HepG2 (cell line): ENCODE measurements around the gene MGLL. TPM values are rescaled to one million over a fixed set of nuclear protein-coding genes. Genes with fewer than 3 reads are reported as not detected.

Experiments
- ATAC-seq: fragments of 200-7000 bp; cut with Tn5 transposase; 3 replicates; pipeline ENCODE4 v1.9.1; 2020; ENCODE audit warnings: mild to moderate bottlenecking, moderate library complexity
- BruUV-seq: library from RNA; stranded (reverse); fragments of 400-500 nt; replicated peaks from 2 replicates; lab custom pipeline; 2021; lab: Mats Ljungman, UMichigan
- CTCF ChIA-PET: fragments of 300-600 bp; formaldehyde crosslinking; extraction: SDS; loops from one replicate; lab custom pipeline; 2021; ENCODE audit warnings: low total read pairs, inconsistent platforms, low intra/inter-chr PET ratio; lab: Yijun Ruan, JAX
- POLR2A ChIA-PET: fragments of 350-600 bp; sonication (Branson Sonifier 250); formaldehyde crosslinking; loops from one replicate; lab custom pipeline; 2020; ENCODE audit warnings: antibody characterized with exemption, inconsistent platforms; lab: Yijun Ruan, JAX
- DNase-seq: peaks from one replicate; pipeline ENCODE4 v3.0.0-alpha.2; 2015; ENCODE audit warnings: low spot score
- FAIRE-seq: peaks from 3 replicates; lab custom pipeline; 2011; peaks lifted over from hg19 to GRCh38; lab: Jason Lieb, UNC
- H2AFZ ChIP-seq: one replicate; pipeline ENCODE4 v1.6.1; 2011; ENCODE audit warnings: low read length, inconsistent platforms
- H3K27ac ChIP-seq: fragments of 300-600 bp; 3 replicates; pipeline ENCODE4 v1.8.0; 2011; ENCODE audit warnings: mixed run types, mild to moderate bottlenecking, mixed read lengths, low read length, inconsistent platforms; ENCODE audit not compliant: insufficient read depth; ENCODE audit errors: extremely low read length
- H3K27me3 ChIP-seq, 2 experiments: fragments of 200-600 bp in 1 of 2; 2 replicates in 1 of 2; 3 replicates in 1 of 2; pipeline versions ENCODE4 v1.6.0 to v1.8.0; 2011; ENCODE audit warnings: low read length in 2 of 2, mild to moderate bottlenecking in 2 of 2, moderate library complexity in 2 of 2, inconsistent platforms in 1 of 2; ENCODE audit not compliant: insufficient read depth in 2 of 2, control insufficient read depth in 1 of 2
- H3K36me3 ChIP-seq, 2 experiments: fragments of 200-600 bp in 1 of 2; replicated peaks in 1 of 2; 2 replicates in 1 of 2; 3 replicates in 1 of 2; pipeline versions ENCODE4 v1.5.1 to v1.8.0; 2011; ENCODE audit warnings: low read length in 2 of 2, inconsistent platforms in 1 of 2; ENCODE audit not compliant: insufficient read depth in 2 of 2, control insufficient read depth in 1 of 2
- H3K4me1 ChIP-seq: 2 replicates; pipeline ENCODE4 v1.5.1; 2012; ENCODE audit warnings: low read length, inconsistent platforms; ENCODE audit not compliant: insufficient read depth
- H3K4me2 ChIP-seq: 2 replicates; pipeline ENCODE4 v1.6.0; 2011; ENCODE audit warnings: low read depth, low read length, inconsistent platforms
- H3K4me3 ChIP-seq, 3 experiments: fragments of 200-600 bp in 1 of 3; sonication (generic), shearing (Covaris generic) in 1 of 3; replicated peaks in 1 of 3; 2 replicates each; pipeline ENCODE4 v1.5.1; 2011 to 2016; ENCODE audit warnings: low read length in 3 of 3, inconsistent platforms in 2 of 3, low read depth in 2 of 3, mild to moderate bottlenecking in 2 of 3, control low read depth in 1 of 3, mixed read lengths in 1 of 3; ENCODE audit not compliant: insufficient read depth in 1 of 3
- H3K79me2 ChIP-seq: one replicate; pipeline ENCODE4 v1.6.1; 2011; ENCODE audit warnings: low read length, inconsistent platforms; ENCODE audit not compliant: insufficient read depth
- H3K9ac ChIP-seq: 2 replicates; pipeline ENCODE4 v1.6.0; 2011; ENCODE audit warnings: mild to moderate bottlenecking, low read depth, low read length, inconsistent platforms; ENCODE audit not compliant: insufficient read depth
- H3K9me3 ChIP-seq: 2 replicates; pipeline ENCODE4 v1.5.1; 2012; ENCODE audit warnings: mild to moderate bottlenecking, low read length
- H4K20me1 ChIP-seq: 2 replicates; pipeline ENCODE4 v1.6.0; 2011; ENCODE audit warnings: inconsistent platforms, mild to moderate bottlenecking, low read length, moderate library complexity; ENCODE audit not compliant: insufficient read depth
- AGO2 ChIP-seq: fragments of 200-400 bp; formaldehyde crosslinking; optimal IDR thresholded peaks from 2 replicates; pipeline ENCODE3; 2017; ENCODE audit warnings: mild to moderate bottlenecking, low read depth, low read length, moderate library complexity
- CTCF ChIP-seq: sonication (generic); formaldehyde crosslinking; IDR thresholded peaks from 2 replicates; pipeline ENCODE4 v1.5.0; 2020; ENCODE audit warnings: mild to moderate bottlenecking, missing genetic modification reagents, moderate library complexity
- HNRNPL ChIP-seq: fragments of 200-400 bp; formaldehyde crosslinking; IDR thresholded peaks from 2 replicates; pipeline ENCODE4 v1.6.1; 2017; ENCODE audit warnings: mild to moderate bottlenecking, low read depth, low read length
- POLR2AphosphoS2 ChIP-seq: IDR thresholded peaks from 2 replicates; pipeline ENCODE4 v1.6.1; 2011; ENCODE audit warnings: low read depth, low read length, improper control_type of control experiment
- WGBS: methylation state at CpG from one replicate; pipeline ENCODE4 v1.1.6; 2017; ENCODE audit warnings: low lambda C conversion rate; 5-methylcytosine and 5-hydroxymethylcytosine counted together
- in situ Hi-C: cut with HindIII; loops from 2 replicates; pipeline ENCODE4 v1.10.0; 2017; ENCODE audit warnings: low pct_unique_long_range_greater_than_20kb; ENCODE audit not compliant: extremely low pct_ligation_motif_present
- intact Hi-C: fragments of 100-400 bp; cut with micrococcal nuclease; formaldehyde crosslinking; loops from one replicate; pipeline ENCODE4 v1.10.0; 2022; ENCODE audit not compliant: unreplicated experiment
- polyA plus RNA-seq, 8 experiments: library from polyadenylated mRNA; depleted of rRNA in 3 of 8; stranded (reverse) in 7 of 8; unstranded in 1 of 8; fragments of >200 nt; fragmentation: Illumina TruSeq in 4 of 8; extraction: Trizol in 4 of 8; gene quantifications; 2 replicates each; pipeline versions ENCODE4 v1.2.1 to v1.2.3, GENCODE V29; 2011 to 2016; ENCODE audit warnings: low read depth in 4 of 8, missing spikeins in 1 of 8, mixed read lengths in 1 of 8; ENCODE audit not compliant: insufficient read depth in 1 of 8
- total RNA-seq, 5 experiments: library from RNA; depleted of rRNA; stranded (reverse); fragments of >200 nt; fragmentation: Illumina TruSeq; extraction: Trizol; gene quantifications; 2 replicates each; pipeline ENCODE4 v1.2.3, GENCODE V29; 2016; ENCODE audit warnings: low read depth in 1 of 5

Gene MGLL
- total and polyA plus RNA-seq, 2 of the 13 experiments (the other 11 are each of a cell fraction or from before 2014, with no cell fraction given), result not detected

- H3K4me1 ChIP-seq, result no peaks in the 10 kb centered on the region
- intact Hi-C loops (no loop called here), in situ Hi-C loops (loop anchor here (10.0 kb wide), 1 partner anchor 285 kb away; no protein-coding TSS in a partner anchor)
- H3K36me3 ChIP-seq, result no peaks in the 10 kb centered on the region
- CTCF ChIA-PET, result no interaction called here
- H3K27ac ChIP-seq, result no peak overlapping the region
- H3K9ac ChIP-seq, result no peak overlapping the region
- H3K9me3 ChIP-seq, result no peaks in the 10 kb centered on the region
- no peaks in the 10 kb centered on the region; a peak in 1 of 5 replicates for H3K27me3 ChIP-seq
- WGBS, result 65% methylated on average over 15 of the region's 21 CpGs
- no peaks in the 10 kb centered on the region for H3K79me2 ChIP-seq
- H2AFZ ChIP-seq, result no peak overlapping the region
- FAIRE-seq, result no peak
- no peak overlapping the region for H3K4me3 ChIP-seq
- H4K20me1 ChIP-seq, result no peaks in the 10 kb centered on the region
- no TSS peak for BruUV-seq
- no peak for DNase-seq
- no peak overlapping the region for H3K4me2 ChIP-seq
- peak; percentile 32 for ATAC-seq
- POLR2A ChIA-PET, result no interaction called here
- TF ChIP-seq HNRNPL (0 out of 2 replicates have a peak, but pooled peaks have one; percentile 13), CTCF (CRISPR knock-in tag) (peak; percentile 36), POLR2AphosphoS2 (no peak), AGO2 (peak; percentile 27)
- TF ChIP-seq, all 625 proteins: peak for 3
Observed at GRCh38 chr3:127679534-127680145, 142.7 kb downstream of the MGLL start.
